Panc1 (cell line): ENCODE data around the gene BCL2. TPM values are rescaled to one million over a fixed set of nuclear protein-coding genes. Genes with fewer than 3 reads are reported as not detected.
"Not testable (repeated sequence)": the region's sequence is repeated elsewhere in the genome, so short reads cannot be mapped to it uniquely, and the experiment has no call there.

Source experiments
- ATAC-seq: fragments of 200-7000 bp; cut with Tn5 transposase; 2 replicates; pipeline ENCODE4 v1.9.1; 2020; ENCODE audit warnings: mild to moderate bottlenecking, moderate library complexity
- BruUV-seq: library from RNA; stranded (reverse); fragments of 400-500 nt; replicated peaks from 2 replicates; lab custom pipeline; 2021; lab: Mats Ljungman, UMichigan
- CTCF ChIA-PET: fragments of 300-600 bp; sonication (Branson Sonifier 250); formaldehyde crosslinking; loops from one replicate; lab custom pipeline; 2022; ENCODE audit warnings: antibody characterized with exemption; lab: Charles Lee
- POLR2A ChIA-PET: fragments of 300-600 bp; sonication (Branson Sonifier 250); formaldehyde crosslinking; loops from one replicate; lab custom pipeline; 2022; ENCODE audit warnings: antibody characterized with exemption; lab: Charles Lee
- DNase-seq: peaks from one replicate; pipeline ENCODE4 v3.0.0-alpha.2; 2010; ENCODE audit warnings: low read depth, low spot score
- H3K27ac ChIP-seq: 2 replicates; pipeline ENCODE4 v1.5.1; 2011; ENCODE audit warnings: mild to moderate bottlenecking, low read length, inconsistent platforms
- H3K27me3 ChIP-seq: fragments of 200-500 bp; sonication (Bioruptor generic); 2 replicates; pipeline ENCODE4 v1.6.0; 2014; ENCODE audit warnings: low read length, inconsistent platforms; ENCODE audit not compliant: control insufficient read depth, insufficient read depth
- H3K36me3 ChIP-seq: fragments of 200-500 bp; sonication (Bioruptor generic); 2 replicates; pipeline ENCODE4 v1.5.1; 2014; ENCODE audit warnings: inconsistent platforms, mild to moderate bottlenecking, low read length, moderate library complexity; ENCODE audit not compliant: control insufficient read depth, insufficient read depth
- H3K4me1 ChIP-seq: 2 replicates; pipeline ENCODE4 v1.5.1; 2011; ENCODE audit warnings: inconsistent platforms, mild to moderate bottlenecking, low read length, moderate library complexity; ENCODE audit not compliant: control insufficient read depth, insufficient read depth
- H3K4me3 ChIP-seq, 2 experiments: 2 replicates each; pipeline ENCODE4 v1.5.1; 2011 to 2012; ENCODE audit warnings: low read depth in 2 of 2, low read length in 2 of 2, mild to moderate bottlenecking in 2 of 2, inconsistent platforms in 1 of 2, moderate library complexity in 1 of 2
- H3K9me3 ChIP-seq: fragments of 200-500 bp; sonication (Bioruptor generic); 2 replicates; pipeline ENCODE4 v1.5.1; 2014; ENCODE audit warnings: low read depth, mild to moderate bottlenecking, inconsistent platforms, low read length, moderate library complexity; ENCODE audit not compliant: control insufficient read depth, insufficient read depth
- CTCF ChIP-seq: fragments of 450-650 bp; IDR thresholded peaks from 2 replicates; pipeline ENCODE4 v1.5.1; 2017; ENCODE audit warnings: mild to moderate bottlenecking
- POLR2AphosphoS5 ChIP-seq: IDR thresholded peaks from 2 replicates; pipeline ENCODE4 v1.6.1; 2012; ENCODE audit warnings: mild to moderate bottlenecking, low read depth, low read length, moderate library complexity
- REST ChIP-seq, 2 experiments: IDR thresholded peaks; 2 replicates each; pipeline ENCODE4 v1.6.1; 2011 to 2012; ENCODE audit warnings: low read depth in 2 of 2, control low read depth in 1 of 2, low read length in 1 of 2, mild to moderate bottlenecking in 1 of 2, moderate library complexity in 1 of 2; ENCODE audit not compliant: insufficient read depth in 1 of 2
- SIN3A ChIP-seq: IDR thresholded peaks from 2 replicates; pipeline ENCODE4 v1.6.1; 2012; ENCODE audit warnings: low read depth, mild to moderate bottlenecking, low read length, moderate library complexity, borderline replicate concordance; ENCODE audit not compliant: insufficient read depth
- TCF7L2 ChIP-seq: IDR thresholded peaks from 2 replicates; pipeline ENCODE4 v1.6.1; 2011; ENCODE audit warnings: mild to moderate bottlenecking, low read depth, low read length, inconsistent platforms
- in situ Hi-C: cut with HindIII; loops from 2 replicates; pipeline ENCODE4 v1.10.0; 2016; ENCODE audit warnings: low sequenced_read_pairs, low pct_unique_long_range_greater_than_20kb
- intact Hi-C: fragments of 100-400 bp; cut with micrococcal nuclease; formaldehyde crosslinking; loops from one replicate; pipeline ENCODE4 v1.10.0; 2022; ENCODE audit not compliant: unreplicated experiment
- total RNA-seq: library from RNA; stranded (reverse); gene quantifications from one replicate; pipeline ENCODE4 v1.2.1, GENCODE V29; 2021; ENCODE audit not compliant: unreplicated experiment

Gene BCL2
- total RNA-seq, 1 experiment from 2014 or later, result 0.72 TPM

GRCh38 chr18:63202828-63203227, 116.7 kb downstream of the BCL2 start:
- intact Hi-C loops, result no loop called here
- no peaks in the 10 kb centered on the region for H3K27me3 ChIP-seq
- TF ChIP-seq SIN3A (no peak), CTCF (no peak), POLR2AphosphoS5 (no peak), REST (IDR thresholded peaks at IDR 0.05; ENCODE audit: insufficient read depth in 1 of 2, low read depth in 2 of 2, low read length in 1 of 2) (no peak), TCF7L2 (no peak)
- in situ Hi-C loops, result no loop called here
- no TSS peak for BruUV-seq
- no peaks in the 10 kb centered on the region for H3K4me1 ChIP-seq
- no peaks in the 10 kb centered on the region for H3K36me3 ChIP-seq
- DNase-seq (no peak), ATAC-seq (no peak)
- ChIA-PET CTCF (no interaction called here), POLR2A (no interaction called here)
- no peaks in the 10 kb centered on the region for H3K9me3 ChIP-seq
- H3K27ac ChIP-seq, result no peak overlapping the region
- no peak overlapping the region for H3K4me3 ChIP-seq

- H3K9me3 ChIP-seq, H3K27ac ChIP-seq, CTCF ChIA-PET, H3K4me3 ChIP-seq, in situ Hi-C loops, BruUV-seq, ATAC-seq, POLR2A ChIA-PET, DNase-seq, H3K27me3 ChIP-seq, H3K36me3 ChIP-seq, intact Hi-C loops, H3K4me1 ChIP-seq: not testable (repeated sequence)
Observed at GRCh38 chr18:63201456-63201855, 118.1 kb downstream of the BCL2 start.

- Histone ChIP-seq H3K9me3 (no peaks in the 10 kb centered on the region), H3K27ac (no peak overlapping the region), H3K4me1 (no peaks in the 10 kb centered on the region; the same call in 1 of the 2 replicates), H3K36me3 (no peaks in the 10 kb centered on the region), H3K27me3 (no peaks in the 10 kb centered on the region), H3K4me3 (no peak overlapping the region)
- CTCF ChIA-PET, result no interaction called here
- DNase-seq (no peak), ATAC-seq (no peak)
- intact Hi-C loops, result no loop called here
- TF ChIP-seq TCF7L2, result no peak
- no peak for TF ChIP-seq REST (IDR thresholded peaks at IDR 0.05; ENCODE audit: insufficient read depth in 1 of 2, low read depth in 2 of 2, low read length in 1 of 2)
- TF ChIP-seq SIN3A, result no peak
- no peak for TF ChIP-seq POLR2AphosphoS5
- TF ChIP-seq CTCF, result no peak
- BruUV-seq, result no TSS peak
- in situ Hi-C loops, result no loop called here
- POLR2A ChIA-PET, result no interaction called here
Observed at GRCh38 chr18:63199743-63200241, 119.8 kb downstream of the BCL2 start.
